Measurements from ENCODE around the gene TC2N. TPM values are rescaled to one million over a fixed set of nuclear protein-coding genes. Genes with fewer than 3 reads are reported as not detected.
"Not testable (repeated sequence)": the region's sequence is repeated elsewhere in the genome, so short reads cannot be mapped to it uniquely, and the experiment has no call there.

The TC2N gene
- total and polyA plus RNA-seq, 2 experiments from 2014 or later: 10.0 to 35.0 TPM

DNA sequence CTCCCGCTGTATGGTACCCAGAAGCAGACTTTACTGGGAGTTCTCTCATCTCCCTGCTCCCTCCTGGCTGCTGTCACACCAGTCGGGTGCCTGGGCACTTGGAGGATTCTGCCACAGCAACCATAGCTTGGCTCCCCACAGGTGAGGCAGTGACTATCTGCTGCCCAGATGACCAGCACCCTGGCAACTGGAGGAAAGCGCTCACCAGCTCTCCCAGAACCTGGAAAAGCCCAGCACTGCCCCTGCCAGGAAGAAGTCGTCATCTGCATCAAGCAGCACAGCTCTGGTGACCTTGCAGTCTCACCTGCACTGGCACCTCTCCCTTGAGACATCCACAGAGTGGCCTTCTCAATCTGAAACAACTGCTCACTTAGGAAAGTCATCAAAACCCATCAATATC, 31.9 kb upstream of the TC2N start:
- Histone ChIP-seq H3K4me1 (ENCODE audit: insufficient read depth) (peaks cover 3% of the 10 kb centered on the region; the same call in 1 of the 2 replicates), H3K4me2 (no peak overlapping the region), H4K20me1 (replicated peaks; ENCODE audit: insufficient read depth) (no peaks in the 10 kb centered on the region), H3K79me2 (replicated peaks; ENCODE audit: insufficient read depth) (no peaks in the 10 kb centered on the region), H3K27me3 (ENCODE audit: insufficient read depth) (no peaks in the 10 kb centered on the region), H2AFZ (no peak overlapping the region), H3F3A (replicated peaks; ENCODE audit: low read depth) (no peaks in the 10 kb centered on the region; the same call in 1 of the 2 replicates), H3K9me2 (ENCODE audit: insufficient read depth) (peaks cover 9% of the 10 kb centered on the region; the same call in 1 of the 2 replicates), H3K27ac (ENCODE audit: low read depth) (no peak overlapping the region), H3K36me3 (ENCODE audit: insufficient read depth) (no peaks in the 10 kb centered on the region), H3K4me3 (no peak overlapping the region)
- no peak overlapping the region for H3K4me3 Mint-ChIP-seq
- H3K9me3 Mint-ChIP-seq: no peaks in the 10 kb centered on the region
- ATAC-seq: no peak; the same call in 2 of the 3 replicates
- H3K36me3 Mint-ChIP-seq (ENCODE audit: low read depth): no peaks in the 10 kb centered on the region
- no peak for DNase-seq (ENCODE audit: low spot score)
- TF ChIP-seq CREB1 (CRISPR knock-in tag; IDR thresholded peaks at IDR 0.05; ENCODE audit: low read depth) (no peak), CTCF (conservative IDR thresholded peaks at IDR 0.05; ENCODE audit: low read depth in 2 of 2) (peak in 1 of 2 experiments; percentile 43; a peak in 2 of 4 replicates)
- peaks cover 10% of the 10 kb centered on the region for H3K4me1 Mint-ChIP-seq
- peaks cover 8% of the 10 kb centered on the region for H3K27me3 Mint-ChIP-seq (ENCODE audit: insufficient read depth, low read depth, poor library complexity)
- H3K27ac Mint-ChIP-seq: no peak overlapping the region

DNA sequence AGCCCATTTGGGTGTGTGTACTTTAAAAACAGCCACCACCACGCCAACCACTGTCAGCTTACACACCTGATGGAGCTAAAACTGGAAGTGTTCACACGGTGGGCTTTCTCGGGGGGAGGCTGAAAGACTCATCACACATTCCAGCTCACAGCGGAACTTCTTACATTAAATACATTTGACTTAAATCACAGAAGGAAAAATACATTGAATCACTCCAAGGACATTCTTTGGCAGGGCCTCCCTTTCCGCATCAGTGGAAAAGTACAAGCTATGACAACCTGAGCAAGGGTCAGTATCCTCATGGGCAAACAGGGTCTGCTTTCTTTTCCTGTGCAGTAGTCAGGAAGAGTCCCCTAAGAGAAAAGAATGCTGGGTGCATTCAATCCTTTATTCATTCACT, 31.0 kb upstream of the TC2N start:
- Mint-ChIP-seq H3K27me3 (ENCODE audit: insufficient read depth, low read depth, poor library complexity) (peaks cover 8% of the 10 kb centered on the region), H3K4me3 (no peak overlapping the region), H3K4me1 (peaks cover 10% of the 10 kb centered on the region), H3K9me3 (no peaks in the 10 kb centered on the region), H3K27ac (no peak overlapping the region), H3K36me3 (ENCODE audit: low read depth) (no peaks in the 10 kb centered on the region)
- H3K36me3 ChIP-seq (ENCODE audit: insufficient read depth): no peaks in the 10 kb centered on the region
- H3K9me2 ChIP-seq (ENCODE audit: insufficient read depth): peaks cover 9% of the 10 kb centered on the region; the same call in 1 of the 2 replicates
- no peaks in the 10 kb centered on the region for H4K20me1 ChIP-seq (replicated peaks; ENCODE audit: insufficient read depth)
- H2AFZ ChIP-seq: peak overlapping the region; percentile 52; the same call in 1 of the 2 replicates
- TF ChIP-seq STAT1 (IDR thresholded peaks at IDR 0.05; ENCODE audit: unreplicated experiment): no peak
- H3K4me1 ChIP-seq (ENCODE audit: insufficient read depth): peaks cover 3% of the 10 kb centered on the region; the same call in 1 of the 2 replicates
- H3K27ac ChIP-seq (ENCODE audit: low read depth): no peak overlapping the region
- no peak overlapping the region for H3K4me2 ChIP-seq
- no peak overlapping the region for H3K4me3 ChIP-seq
- no peaks in the 10 kb centered on the region for H3K27me3 ChIP-seq (ENCODE audit: insufficient read depth)
- no peaks in the 10 kb centered on the region; the same call in 1 of the 2 replicates for H3F3A ChIP-seq (replicated peaks; ENCODE audit: low read depth)
- ATAC-seq (no peak), DNase-seq (ENCODE audit: low spot score) (no peak)
- no peaks in the 10 kb centered on the region for H3K79me2 ChIP-seq (replicated peaks; ENCODE audit: insufficient read depth)

DNA sequence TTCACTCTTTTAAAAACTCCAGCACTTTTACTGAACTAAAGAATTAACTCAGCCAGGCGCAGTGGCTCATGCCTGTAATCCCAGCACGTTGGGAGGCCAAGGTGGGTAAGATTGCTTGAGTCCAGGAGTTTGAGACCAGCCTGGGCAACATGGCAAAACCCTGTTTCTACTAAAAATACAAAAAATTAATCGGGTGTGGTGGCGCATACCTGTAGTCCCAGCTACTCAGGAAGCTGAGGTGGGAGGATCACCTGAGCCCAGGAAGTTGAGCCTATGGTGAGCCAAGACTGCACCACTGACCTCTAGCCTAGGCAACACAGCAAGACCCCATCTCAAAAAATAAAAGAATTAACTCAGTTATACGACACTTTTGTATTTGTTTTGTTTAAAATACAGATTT, 30.4 kb upstream of the TC2N start:
- H3K9me2 ChIP-seq (ENCODE audit: insufficient read depth); H3K9me3 Mint-ChIP-seq; DNase-seq (ENCODE audit: low spot score); H3K36me3 Mint-ChIP-seq (ENCODE audit: low read depth); ATAC-seq; H4K20me1 ChIP-seq (replicated peaks; ENCODE audit: insufficient read depth); H3K27me3 ChIP-seq (ENCODE audit: insufficient read depth); H3K27ac Mint-ChIP-seq; H3K4me2 ChIP-seq; H3K36me3 ChIP-seq (ENCODE audit: insufficient read depth); H3K4me3 Mint-ChIP-seq; H3K4me1 ChIP-seq (ENCODE audit: insufficient read depth); H3K27me3 Mint-ChIP-seq (ENCODE audit: insufficient read depth, low read depth, poor library complexity); H3F3A ChIP-seq (replicated peaks; ENCODE audit: low read depth); H3K79me2 ChIP-seq (replicated peaks; ENCODE audit: insufficient read depth); H3K4me3 ChIP-seq: not testable (repeated sequence)
- Histone ChIP-seq H2AFZ (peak overlapping the region; percentile 20; the same call in 1 of the 2 replicates), H3K27ac (ENCODE audit: low read depth) (0 out of 2 replicates have a peak overlapping the region, but pooled peaks have one; percentile 16)
- H3K4me1 Mint-ChIP-seq: peaks cover 10% of the 10 kb centered on the region

Data from GM23338 (cell line).